Activated CD4-positive, alpha-beta memory T cell treated with anti-CD3 and anti-CD28 coated beads, Interleukin-2, amount 10 ng/mL, durations not matched to agents 7 days and 5 days (primary cell): Measurements from ENCODE around the gene TAS1R2. TPM values are rescaled to one million over a fixed set of nuclear protein-coding genes. Genes with fewer than 3 reads are reported as not detected.
"Not testable (repeated sequence)": the region's sequence is repeated elsewhere in the genome, so short reads cannot be mapped to it uniquely, and the experiment has no call there.

Experiments used
- CTCF ChIA-PET: fragments of 350-600 bp; sonication (Branson Sonifier 250); formaldehyde crosslinking; loops from one replicate; lab custom pipeline; 2021; ENCODE audit warnings: antibody characterized with exemption, inconsistent platforms; lab: Charles Lee
- POLR2A ChIA-PET: fragments of 350-600 bp; sonication (Branson Sonifier 250); formaldehyde crosslinking; loops from one replicate; lab custom pipeline; 2021; ENCODE audit warnings: antibody characterized with exemption; lab: Charles Lee
- DNase-seq: peaks from one replicate; pipeline ENCODE4 v3.0.0-alpha.2; 2020
- H3K27ac Mint-ChIP-seq: one replicate; pipeline ENCODE4 v1.8.0; 2021; ENCODE audit warnings: mild to moderate bottlenecking, mixed read lengths
- H3K27me3 Mint-ChIP-seq: one replicate; pipeline ENCODE4 v1.8.0; 2021; ENCODE audit warnings: mixed read lengths
- H3K36me3 Mint-ChIP-seq: one replicate; pipeline ENCODE4 v1.8.0; 2021; ENCODE audit warnings: low read depth, mixed read lengths
- H3K4me1 Mint-ChIP-seq: one replicate; pipeline ENCODE4 v1.8.0; 2021; ENCODE audit warnings: mixed read lengths
- H3K4me3 Mint-ChIP-seq: one replicate; pipeline ENCODE4 v1.8.0; 2021; ENCODE audit warnings: mild to moderate bottlenecking, mixed read lengths
- H3K9me3 Mint-ChIP-seq: one replicate; pipeline ENCODE4 v1.8.0; 2021; ENCODE audit warnings: mixed read lengths
- total RNA-seq, 2 experiments: library from RNA; stranded (reverse); gene quantifications; one replicate each; pipeline ENCODE4 v1.2.3, GENCODE V29; 2021

TAS1R2 gene
- total RNA-seq, 2 experiments from 2014 or later = not detected

DNA sequence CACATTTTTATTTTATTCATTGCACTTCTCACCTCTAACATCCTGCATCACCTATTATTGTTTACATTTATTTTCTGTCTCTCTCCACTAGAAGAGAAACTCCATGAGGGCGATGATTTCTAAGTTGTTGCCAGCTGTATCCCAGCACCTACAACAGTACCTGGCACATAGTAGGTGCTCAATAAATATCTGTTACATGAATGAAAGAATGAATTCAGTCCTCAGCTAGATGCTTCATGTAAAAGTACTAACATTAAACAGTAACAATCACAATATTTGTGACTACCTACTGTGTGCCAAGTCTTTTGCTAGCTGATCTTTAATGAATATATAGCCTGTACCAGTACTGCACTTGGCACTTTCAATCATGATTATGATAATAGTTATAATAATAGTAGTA lies 3.0 kb downstream of the TAS1R2 start:
- no peaks in the 10 kb centered on the region for H3K36me3 Mint-ChIP-seq
- no peak for DNase-seq
- POLR2A ChIA-PET = no interaction called here

DNA sequence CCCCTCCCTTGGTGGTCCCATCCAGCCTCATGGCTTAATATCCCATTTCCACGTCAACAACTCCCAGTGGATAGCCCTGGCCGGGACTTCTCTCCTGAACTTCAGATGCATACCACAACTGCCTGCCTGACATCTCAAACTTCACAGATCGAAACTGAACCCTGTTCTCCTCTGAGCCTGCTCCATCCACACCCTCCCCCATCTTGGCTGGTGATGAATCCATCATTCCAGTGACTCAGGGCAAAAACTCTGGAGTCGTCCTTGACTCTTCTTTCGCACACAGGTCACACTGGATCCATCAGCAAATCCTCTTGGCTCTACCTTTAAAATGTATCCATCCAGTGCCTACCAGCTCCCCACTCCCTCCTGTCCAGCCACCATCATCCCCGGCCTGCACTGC lies 3.9 kb downstream of the TAS1R2 start:
- Mint-ChIP-seq H3K27me3 (no peaks in the 10 kb centered on the region), H3K4me1 (no peaks in the 10 kb centered on the region), H3K27ac (no peak overlapping the region), H3K9me3 (no peaks in the 10 kb centered on the region), H3K36me3 (no peaks in the 10 kb centered on the region), H3K4me3 (no peak overlapping the region)
- ChIA-PET CTCF (no interaction called here), POLR2A (no interaction called here)
- DNase-seq = no peak

More for the DNA sequence above, 3.0 kb downstream of the TAS1R2 start:
- no peaks in the 10 kb centered on the region for H3K9me3 Mint-ChIP-seq
- no peaks in the 10 kb centered on the region for H3K27me3 Mint-ChIP-seq
- CTCF ChIA-PET = no interaction called here
- no peaks in the 10 kb centered on the region for H3K4me1 Mint-ChIP-seq
- H3K4me3 Mint-ChIP-seq = no peak overlapping the region
- H3K27ac Mint-ChIP-seq = no peak overlapping the region

GRCh38 chr1:18854331-18855025 lies 5.0 kb downstream of the TAS1R2 start:
- Mint-ChIP-seq H3K36me3 (no peaks in the 10 kb centered on the region), H3K4me3 (no peak overlapping the region), H3K27me3 (no peaks in the 10 kb centered on the region), H3K4me1 (no peaks in the 10 kb centered on the region), H3K9me3 (no peaks in the 10 kb centered on the region), H3K27ac (no peak overlapping the region)
- no peak for DNase-seq
- ChIA-PET CTCF (no interaction called here), POLR2A (no interaction called here)

GRCh38 chr1:18852501-18852900 lies 7.0 kb downstream of the TAS1R2 start:
- no peak overlapping the region for H3K27ac Mint-ChIP-seq
- no peaks in the 10 kb centered on the region for H3K36me3 Mint-ChIP-seq
- H3K4me3 Mint-ChIP-seq = no peak overlapping the region
- H3K9me3 Mint-ChIP-seq = no peaks in the 10 kb centered on the region
- POLR2A ChIA-PET = no interaction called here
- no peak for DNase-seq
- CTCF ChIA-PET = no interaction called here
- no peaks in the 10 kb centered on the region for H3K27me3 Mint-ChIP-seq
- no peaks in the 10 kb centered on the region for H3K4me1 Mint-ChIP-seq

- Mint-ChIP-seq H3K27me3 (peaks cover under 1% of the 10 kb centered on the region), H3K36me3 (no peaks in the 10 kb centered on the region), H3K27ac (no peak overlapping the region), H3K4me3 (no peak overlapping the region), H3K4me1 (no peaks in the 10 kb centered on the region), H3K9me3 (no peaks in the 10 kb centered on the region)
- ChIA-PET POLR2A (no interaction called here), CTCF (no interaction called here)
- DNase-seq = no peak
Measured at GRCh38 chr1:18849261-18849711, 10.2 kb downstream of the TAS1R2 start.

DNA sequence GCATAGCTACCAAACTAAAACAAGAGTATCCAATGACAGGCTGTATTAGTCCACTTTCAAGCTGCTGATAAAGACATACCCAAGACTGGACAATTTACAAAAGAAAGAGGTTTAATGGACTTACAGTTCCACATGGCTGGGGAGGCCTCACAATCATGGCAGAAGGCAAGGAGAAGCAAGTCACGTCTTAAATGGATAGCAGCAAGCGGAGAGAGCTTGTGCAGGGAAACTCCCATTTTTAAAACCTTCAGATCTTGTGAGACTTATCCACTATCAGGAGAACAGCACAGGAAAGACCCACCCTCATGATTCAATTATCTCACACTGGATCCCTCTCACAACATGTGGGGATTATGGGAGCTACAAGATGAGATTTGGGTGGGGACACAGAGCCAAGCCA lies 11.7 kb downstream of the TAS1R2 start:
- POLR2A ChIA-PET, DNase-seq, H3K4me1 Mint-ChIP-seq, H3K9me3 Mint-ChIP-seq, H3K27me3 Mint-ChIP-seq, H3K4me3 Mint-ChIP-seq, H3K27ac Mint-ChIP-seq, H3K36me3 Mint-ChIP-seq: not testable (repeated sequence)
- CTCF ChIA-PET = interaction anchor here (1.2 kb wide), 1 partner anchor 13 kb away, joined by 3 read pairs; no protein-coding TSS in a partner anchor

DNA sequence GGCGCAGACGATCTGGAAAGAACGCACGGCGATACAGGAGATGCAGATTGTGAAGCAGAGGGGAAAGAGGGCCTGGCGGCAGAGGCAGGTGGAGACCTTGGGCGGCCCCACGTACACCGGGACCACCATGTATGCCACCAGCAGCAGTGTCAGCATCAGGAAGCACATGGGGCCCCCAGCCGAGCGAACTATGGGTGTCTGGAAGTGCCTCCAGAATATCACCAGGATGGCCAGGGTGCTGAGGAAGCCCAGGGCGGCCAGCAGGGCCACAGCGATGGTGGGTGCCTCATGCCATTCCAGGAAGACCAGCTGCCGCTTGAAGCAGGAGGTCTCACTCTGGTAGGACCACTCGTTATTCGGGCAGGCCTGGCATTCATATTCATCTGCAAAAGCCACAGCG lies 19.3 kb downstream of the TAS1R2 start:
- Mint-ChIP-seq H3K27me3 (peaks cover 7% of the 10 kb centered on the region), H3K27ac (no peak overlapping the region), H3K9me3 (no peaks in the 10 kb centered on the region), H3K4me3 (no peak overlapping the region), H3K4me1 (no peaks in the 10 kb centered on the region), H3K36me3 (no peaks in the 10 kb centered on the region)
- POLR2A ChIA-PET = no interaction called here
- DNase-seq = no peak
- CTCF ChIA-PET = no interaction called here

DNA sequence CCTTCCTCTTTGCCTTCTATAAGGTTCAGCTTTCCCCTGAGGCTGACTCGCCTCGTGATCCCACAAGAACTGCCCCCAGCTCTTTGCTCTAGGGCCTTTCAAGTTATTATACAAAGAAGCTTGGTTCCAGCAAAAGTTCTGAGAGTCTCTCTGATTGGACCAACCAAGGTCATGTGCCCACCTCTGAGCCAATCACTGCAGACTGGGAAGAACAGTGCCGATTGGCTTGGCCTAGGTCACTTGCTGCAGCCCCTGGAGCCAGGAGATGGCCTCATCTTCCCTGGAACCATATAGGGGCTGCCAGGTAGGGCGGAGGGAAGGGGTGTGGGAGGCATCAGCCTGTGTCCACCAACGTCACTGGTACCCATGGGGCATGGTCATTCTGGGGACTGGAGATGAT lies 22.8 kb downstream of the TAS1R2 start:
- H3K27me3 Mint-ChIP-seq = no peaks in the 10 kb centered on the region
- no peaks in the 10 kb centered on the region for H3K4me1 Mint-ChIP-seq
- H3K27ac Mint-ChIP-seq = no peak overlapping the region
- H3K9me3 Mint-ChIP-seq = no peaks in the 10 kb centered on the region
- H3K36me3 Mint-ChIP-seq = no peaks in the 10 kb centered on the region
- no peak overlapping the region for H3K4me3 Mint-ChIP-seq
- ChIA-PET CTCF (interaction anchor here (1.0 kb wide), 1 partner anchor 17 kb away, joined by 3 read pairs; no protein-coding TSS in a partner anchor), POLR2A (no interaction called here)
- DNase-seq = no peak

- H3K36me3 Mint-ChIP-seq, H3K9me3 Mint-ChIP-seq, DNase-seq, CTCF ChIA-PET, H3K27me3 Mint-ChIP-seq, H3K4me1 Mint-ChIP-seq, H3K27ac Mint-ChIP-seq, POLR2A ChIA-PET, H3K4me3 Mint-ChIP-seq: not testable (repeated sequence)
Measured at GRCh38 chr1:18832319-18832718, 27.1 kb downstream of the TAS1R2 start.

DNA sequence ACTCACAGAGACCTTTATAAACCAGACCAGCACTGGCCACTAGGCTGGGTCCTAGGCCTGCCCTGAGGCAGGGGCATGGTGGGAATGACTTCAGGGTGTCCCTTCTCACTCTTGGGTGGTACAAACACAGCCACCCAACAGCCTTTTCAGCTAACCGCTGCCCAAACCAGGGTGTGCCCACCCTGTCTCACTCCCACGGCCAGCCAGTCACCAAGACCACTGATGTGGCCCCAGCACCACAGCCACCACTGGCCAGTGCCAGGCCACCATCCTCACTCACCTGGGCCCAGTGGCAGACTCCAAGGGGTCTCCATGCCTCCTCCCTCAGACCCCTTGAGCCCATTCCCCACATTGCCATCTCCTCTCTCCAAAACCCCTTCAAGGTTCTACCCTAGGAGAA lies 27.8 kb downstream of the TAS1R2 start:
- Mint-ChIP-seq H3K9me3 (peaks cover 2% of the 10 kb centered on the region), H3K27me3 (peaks cover 4% of the 10 kb centered on the region), H3K36me3 (no peaks in the 10 kb centered on the region), H3K27ac (no peak overlapping the region), H3K4me3 (no peak overlapping the region), H3K4me1 (no peaks in the 10 kb centered on the region)
- ChIA-PET POLR2A (no interaction called here), CTCF (no interaction called here)
- DNase-seq = no peak

DNA sequence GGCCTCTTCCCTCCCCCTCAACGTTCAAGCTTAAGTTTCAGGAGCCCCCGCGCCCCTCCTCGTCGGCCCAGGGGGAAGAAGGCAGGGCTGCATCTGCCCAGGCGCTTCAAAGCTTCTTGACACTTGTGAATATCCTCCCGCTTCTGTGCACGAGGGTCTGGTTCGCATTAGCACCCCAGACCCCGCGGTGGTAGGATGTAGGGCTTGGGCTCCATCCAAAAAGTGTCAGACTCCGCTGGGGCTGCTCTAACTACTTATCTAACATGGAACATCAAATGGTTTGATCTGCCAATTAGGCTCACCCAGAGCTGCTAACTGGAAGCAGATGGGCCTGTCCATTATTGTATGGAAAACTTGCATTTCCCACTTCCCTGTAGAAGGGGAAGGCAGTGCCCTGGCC lies 28.9 kb downstream of the TAS1R2 start:
- DNase-seq = no peak
- Mint-ChIP-seq H3K4me1 (no peaks in the 10 kb centered on the region), H3K27ac (no peak overlapping the region), H3K4me3 (no peak overlapping the region), H3K36me3 (no peaks in the 10 kb centered on the region), H3K9me3 (peaks cover 8% of the 10 kb centered on the region), H3K27me3 (peaks cover 4% of the 10 kb centered on the region)
- POLR2A ChIA-PET = no interaction called here
- CTCF ChIA-PET = no interaction called here

DNA sequence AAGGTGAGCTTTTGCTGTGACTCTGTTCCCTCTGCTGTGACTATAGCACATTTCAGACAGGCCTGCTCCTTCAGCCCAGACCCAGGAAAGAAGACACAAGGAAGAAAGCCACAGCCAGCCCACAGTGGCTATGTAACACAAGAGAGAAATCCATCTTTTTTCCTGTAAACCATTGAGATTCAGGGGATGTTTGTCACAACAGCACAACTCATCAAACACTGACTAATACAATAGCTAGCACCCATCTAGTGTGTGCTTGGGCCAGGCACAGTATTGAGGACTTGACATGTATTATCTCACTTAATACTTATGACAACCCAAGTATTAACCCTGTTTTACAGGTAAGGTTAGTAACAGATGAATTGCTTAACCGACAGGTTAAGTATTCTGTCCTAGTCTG lies 29.8 kb downstream of the TAS1R2 start:
- no peak for DNase-seq
- ChIA-PET POLR2A (no interaction called here), CTCF (no interaction called here)
- Mint-ChIP-seq H3K27ac (no peak overlapping the region), H3K4me3 (no peak overlapping the region), H3K27me3 (peaks cover 4% of the 10 kb centered on the region), H3K36me3 (no peaks in the 10 kb centered on the region), H3K4me1 (no peaks in the 10 kb centered on the region), H3K9me3 (peaks cover 9% of the 10 kb centered on the region)

DNA sequence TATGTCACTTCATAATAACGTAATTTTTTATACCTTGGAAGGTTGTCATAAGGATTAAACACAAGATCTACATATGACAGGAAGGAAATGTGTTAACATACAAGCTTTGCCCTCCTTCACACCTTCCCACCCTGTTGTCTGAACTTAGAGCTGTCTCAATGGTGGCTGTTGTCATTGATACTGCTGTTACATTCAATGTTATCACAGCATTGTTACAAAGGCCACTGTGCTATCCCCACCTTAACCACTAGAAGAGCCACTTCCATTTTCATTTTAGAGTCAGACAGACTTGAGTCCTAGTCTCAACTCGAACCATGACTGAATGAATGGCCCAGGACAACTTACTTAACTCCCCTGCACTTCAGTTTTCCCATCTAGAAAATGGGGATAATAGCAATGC lies 31.2 kb downstream of the TAS1R2 start:
- no peak overlapping the region for H3K27ac Mint-ChIP-seq
- no peaks in the 10 kb centered on the region for H3K4me1 Mint-ChIP-seq
- DNase-seq = no peak
- POLR2A ChIA-PET = no interaction called here
- H3K9me3 Mint-ChIP-seq = peaks cover 9% of the 10 kb centered on the region
- no peaks in the 10 kb centered on the region for H3K36me3 Mint-ChIP-seq
- H3K27me3 Mint-ChIP-seq = peaks cover 4% of the 10 kb centered on the region
- CTCF ChIA-PET = no interaction called here
- no peak overlapping the region for H3K4me3 Mint-ChIP-seq

DNA sequence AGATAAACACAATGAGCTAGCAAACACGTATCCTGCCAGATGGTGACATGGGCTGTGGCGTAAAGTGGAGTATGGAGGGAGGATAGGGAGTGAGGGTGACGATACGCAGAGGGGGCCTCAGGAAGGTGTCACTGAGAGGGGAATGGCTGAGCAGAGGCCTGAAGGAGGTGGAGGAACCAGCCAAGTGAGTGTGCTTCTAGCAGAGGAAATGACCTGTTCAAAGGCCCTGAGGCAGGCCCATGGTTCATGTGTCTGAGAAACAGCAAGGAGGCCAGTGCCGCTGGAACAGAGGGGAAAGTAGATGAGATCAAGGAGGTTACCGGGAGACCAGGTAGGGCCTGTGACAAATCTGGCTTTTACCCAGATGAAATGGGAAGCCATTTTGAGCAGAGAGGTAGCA lies 36.0 kb downstream of the TAS1R2 start:
- POLR2A ChIA-PET = no interaction called here
- Mint-ChIP-seq H3K4me3 (no peak overlapping the region), H3K27ac (no peak overlapping the region), H3K4me1 (no peaks in the 10 kb centered on the region), H3K9me3 (peaks cover 9% of the 10 kb centered on the region), H3K27me3 (peaks cover 13% of the 10 kb centered on the region), H3K36me3 (no peaks in the 10 kb centered on the region)
- CTCF ChIA-PET = interaction anchor here (1.8 kb wide), 1 partner anchor 226 kb away, joined by 10 read pairs; no protein-coding TSS in a partner anchor
- no peak for DNase-seq
